ENCODE data around the gene FLRT1.

Gene FLRT1

DNA sequence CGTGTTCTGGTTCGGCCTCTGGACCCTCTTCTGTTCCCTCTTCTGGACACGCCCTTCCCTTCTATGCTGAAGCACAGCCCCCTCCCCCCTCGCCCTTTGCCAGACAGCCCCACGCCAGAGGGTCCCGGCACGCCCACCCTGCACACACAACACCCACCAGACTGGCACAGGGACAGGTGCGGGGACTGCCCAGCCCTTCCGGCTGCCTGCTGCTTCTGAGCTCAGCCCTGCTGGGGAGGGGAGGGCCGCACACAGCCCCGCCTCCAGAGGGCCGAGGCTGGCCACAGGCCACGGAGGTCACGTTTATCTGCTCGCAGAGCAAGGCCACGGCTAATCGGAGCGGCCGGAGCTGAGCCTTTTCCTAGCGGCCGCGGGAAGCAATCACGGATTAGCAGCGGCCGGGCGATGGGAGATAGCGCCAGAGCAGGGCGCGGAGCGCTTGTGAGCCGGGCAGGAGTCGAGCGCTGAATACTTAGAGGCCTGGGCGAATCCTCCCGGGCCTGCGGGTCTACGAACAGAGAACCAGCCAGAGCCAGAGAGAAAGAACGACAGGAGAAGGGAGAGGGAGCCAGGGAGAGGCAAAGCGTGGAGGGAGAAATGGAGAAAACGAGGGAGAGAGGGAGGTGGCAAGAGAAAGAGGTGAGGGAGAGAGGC, 28.0 kb upstream of the FLRT1 start:
- DNase-seq = no peak

DNA sequence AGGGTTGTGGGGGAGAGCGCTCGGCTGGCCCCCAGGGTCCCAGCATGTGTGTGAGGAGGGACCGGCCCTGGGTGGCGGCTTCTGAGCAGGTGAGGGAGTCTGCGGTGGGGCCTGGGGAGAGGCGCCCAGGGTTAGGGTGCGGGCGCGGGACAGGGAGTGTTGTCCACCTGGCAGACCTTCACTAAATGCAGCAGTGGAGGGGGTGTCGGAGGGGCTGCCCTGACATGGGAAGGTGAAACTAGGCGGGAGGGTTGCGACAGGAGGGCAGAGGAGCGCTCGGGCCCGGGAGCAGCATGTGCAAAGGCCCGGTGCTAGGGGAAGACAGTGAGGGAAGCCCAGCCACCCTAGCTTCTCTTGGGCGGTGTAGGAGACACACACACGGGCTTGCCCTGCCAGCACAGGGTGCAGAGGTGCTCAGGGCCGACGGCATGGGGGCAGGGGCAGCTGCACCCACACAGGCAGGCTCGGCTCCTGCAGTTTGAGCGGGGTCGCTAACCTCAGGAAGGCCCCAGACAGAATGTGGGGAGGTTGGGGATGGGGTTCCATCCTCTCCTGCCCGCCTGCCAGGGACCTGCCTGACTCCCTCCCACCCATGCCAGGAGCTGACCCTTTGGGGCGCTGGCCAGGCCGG, 27.3 kb upstream of the FLRT1 start:
- DNase-seq = no peak

DNA sequence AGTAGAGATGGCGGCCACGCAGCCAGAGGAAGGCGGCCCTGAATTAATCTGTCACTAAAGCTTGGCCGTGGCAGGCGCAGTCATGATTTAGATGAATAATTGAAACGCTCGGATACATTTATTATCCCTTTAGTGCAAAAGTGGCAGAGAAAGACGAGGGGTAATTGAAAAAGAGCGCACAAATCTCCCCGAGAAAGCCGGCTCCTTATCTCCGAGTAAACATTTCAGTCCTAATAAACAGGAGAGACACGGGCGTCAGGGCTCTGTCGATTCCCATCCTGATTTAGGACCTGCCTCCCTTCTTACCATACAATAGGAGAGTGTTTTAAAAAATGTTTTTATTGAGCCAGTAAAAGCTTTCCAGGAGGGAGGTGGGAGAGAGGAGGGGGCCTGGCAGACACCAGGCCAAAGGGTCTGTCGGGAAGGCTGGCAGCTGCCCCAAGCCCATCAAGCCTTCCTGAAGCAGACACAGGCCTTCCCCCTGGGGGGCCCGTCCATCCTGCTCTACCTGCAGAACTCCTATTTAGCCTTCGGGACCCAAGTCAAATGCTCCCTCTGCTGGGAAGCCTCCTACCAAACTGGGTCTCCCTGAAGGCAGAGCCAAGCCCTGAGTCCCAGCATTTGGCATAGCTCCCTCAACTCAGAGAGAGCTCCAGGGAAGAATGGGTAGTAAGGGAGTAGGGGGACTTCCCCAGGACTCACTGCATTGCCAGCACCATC, 26.7 kb upstream of the FLRT1 start:
- DNase-seq = no peak

DNA sequence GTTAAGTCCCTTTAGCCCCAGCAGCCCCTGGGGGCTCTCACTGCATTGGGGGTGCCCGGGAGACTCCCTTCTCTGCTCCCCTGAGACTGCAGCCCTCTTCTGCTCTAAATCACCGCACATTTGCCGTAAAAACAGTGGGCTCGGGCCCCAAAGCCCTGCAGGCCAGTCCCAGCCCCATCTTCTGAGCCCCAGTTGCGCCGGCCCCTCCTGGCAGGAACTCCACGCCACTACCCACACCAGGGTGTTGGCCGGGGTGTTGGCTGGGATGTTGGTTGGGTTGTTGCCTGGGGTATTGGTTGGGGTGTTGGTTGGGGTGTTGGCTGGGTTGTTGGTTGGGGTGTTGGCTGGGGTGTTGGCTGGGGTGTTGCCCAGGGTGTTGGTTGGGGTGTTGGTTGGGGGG, 26.0 kb upstream of the FLRT1 start:
- no peak for DNase-seq

DNA sequence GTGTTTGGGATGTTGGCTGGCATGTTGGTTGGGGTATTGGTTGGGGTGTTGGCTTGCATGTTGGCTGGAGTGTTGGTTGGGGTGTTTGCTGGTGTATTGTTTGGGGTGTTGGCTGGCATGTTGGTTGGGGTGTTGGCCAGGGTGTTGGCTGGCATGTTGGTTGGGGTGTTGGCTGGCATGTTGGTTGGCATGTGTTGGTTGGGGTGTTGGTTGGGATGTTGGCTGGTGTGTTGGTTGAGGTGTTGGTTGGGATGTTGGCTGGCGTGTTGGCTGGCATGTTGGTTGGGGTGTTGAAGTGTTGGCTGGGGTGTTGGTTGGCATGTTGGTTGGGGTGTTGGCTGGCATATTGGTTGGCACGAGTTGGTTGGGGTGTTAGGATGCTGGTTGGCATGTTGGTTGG, 24.9 kb upstream of the FLRT1 start:
- DNase-seq = no peak

DNA sequence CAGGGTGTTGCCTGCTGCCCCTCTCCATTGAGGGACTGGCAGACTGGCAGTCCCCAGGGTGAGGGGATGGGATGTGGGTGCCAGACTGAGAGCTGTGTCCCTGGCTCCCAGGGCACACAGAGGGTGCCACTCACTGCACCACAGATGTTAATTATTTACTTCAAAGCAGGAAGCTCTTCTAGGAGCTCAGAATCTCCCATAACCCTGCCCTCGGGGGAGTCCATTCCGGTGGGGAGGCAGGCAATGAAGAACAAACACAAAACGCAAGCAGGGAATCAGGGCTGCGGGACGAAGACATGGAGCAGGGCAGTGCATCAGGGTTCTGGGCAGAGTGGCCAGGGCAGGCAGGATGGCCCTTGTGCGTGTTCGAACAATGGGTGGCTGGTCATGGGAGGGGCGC, 24.4 kb upstream of the FLRT1 start:
- DNase-seq = no peak

DNA sequence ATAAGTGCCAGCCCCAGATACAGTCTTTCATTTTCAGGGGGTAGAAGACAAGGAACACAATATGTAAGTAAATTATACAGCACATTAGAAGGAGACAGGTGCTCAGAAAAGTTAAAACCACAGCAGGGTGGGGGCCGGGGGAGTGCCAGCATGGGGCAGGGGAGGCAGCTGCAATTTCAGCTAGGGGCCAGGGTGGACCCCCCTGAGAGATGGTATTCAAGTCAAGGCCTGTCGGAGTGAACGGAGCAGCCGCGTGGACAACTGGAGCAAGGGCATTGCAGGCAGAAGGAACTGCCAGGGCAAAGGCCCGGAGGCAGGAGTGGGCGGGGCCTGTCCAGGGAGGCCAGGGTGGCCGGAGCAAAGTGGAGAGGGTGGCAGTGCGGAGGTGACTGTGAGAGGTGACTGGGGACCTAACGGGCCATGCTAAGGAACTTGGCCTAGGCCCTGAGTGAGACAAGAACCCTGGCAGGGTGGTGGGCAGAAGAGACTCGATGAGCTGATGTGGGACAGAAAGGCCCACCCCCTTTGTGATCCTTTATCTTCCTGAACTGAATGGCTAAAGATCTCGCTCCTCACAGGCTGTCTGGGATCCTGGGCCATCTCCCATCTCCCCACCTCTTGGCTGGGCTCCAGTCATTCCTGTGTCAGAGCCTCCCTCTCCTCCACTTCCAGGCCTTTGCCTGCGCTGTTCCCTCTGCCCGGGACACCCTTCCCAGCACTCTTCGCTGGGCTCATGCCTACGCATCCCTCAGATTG, 22.4 kb upstream of the FLRT1 start:
- DNase-seq = peak; percentile 17

DNA sequence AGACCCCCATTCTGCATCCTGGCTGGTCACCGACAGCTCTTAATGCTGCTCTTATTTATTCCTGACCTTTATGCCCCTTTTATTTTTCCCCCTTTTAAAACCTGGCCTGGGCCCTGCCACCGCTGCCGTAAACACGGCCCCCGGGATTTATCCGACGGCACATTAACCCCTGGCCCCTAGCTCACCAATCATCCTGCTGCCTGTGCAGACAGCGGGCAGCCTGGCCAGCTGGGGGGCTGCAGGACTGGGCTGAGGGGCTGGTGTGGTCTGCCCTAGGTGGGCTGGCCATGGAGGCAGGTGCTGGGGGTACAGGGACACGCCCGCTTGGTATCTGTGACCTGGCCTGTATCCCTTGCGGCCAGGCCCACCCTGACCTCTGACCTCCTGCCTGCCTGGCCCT, 21.4 kb upstream of the FLRT1 start:
- no peak for DNase-seq

DNA sequence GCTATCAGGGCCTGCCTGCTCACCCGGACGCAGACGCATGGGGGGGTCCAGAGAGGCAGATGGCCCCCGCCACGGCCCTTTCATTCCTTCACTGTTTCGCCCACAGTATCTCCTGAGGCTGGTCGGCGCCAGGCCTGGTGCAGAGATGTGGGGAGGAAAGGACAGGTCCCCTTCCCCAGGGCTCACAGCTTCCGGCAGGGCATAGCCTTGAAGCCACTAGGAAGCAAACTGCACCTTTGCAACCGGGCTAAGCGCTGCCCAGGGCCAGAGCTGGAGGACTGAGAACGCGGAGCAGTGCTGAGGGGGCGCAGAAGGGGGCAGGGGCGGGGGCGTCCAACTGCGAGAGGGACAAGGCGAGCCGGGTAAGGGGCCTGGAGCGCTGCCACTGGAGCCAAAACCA, 20.2 kb upstream of the FLRT1 start:
- no peak for DNase-seq

DNA sequence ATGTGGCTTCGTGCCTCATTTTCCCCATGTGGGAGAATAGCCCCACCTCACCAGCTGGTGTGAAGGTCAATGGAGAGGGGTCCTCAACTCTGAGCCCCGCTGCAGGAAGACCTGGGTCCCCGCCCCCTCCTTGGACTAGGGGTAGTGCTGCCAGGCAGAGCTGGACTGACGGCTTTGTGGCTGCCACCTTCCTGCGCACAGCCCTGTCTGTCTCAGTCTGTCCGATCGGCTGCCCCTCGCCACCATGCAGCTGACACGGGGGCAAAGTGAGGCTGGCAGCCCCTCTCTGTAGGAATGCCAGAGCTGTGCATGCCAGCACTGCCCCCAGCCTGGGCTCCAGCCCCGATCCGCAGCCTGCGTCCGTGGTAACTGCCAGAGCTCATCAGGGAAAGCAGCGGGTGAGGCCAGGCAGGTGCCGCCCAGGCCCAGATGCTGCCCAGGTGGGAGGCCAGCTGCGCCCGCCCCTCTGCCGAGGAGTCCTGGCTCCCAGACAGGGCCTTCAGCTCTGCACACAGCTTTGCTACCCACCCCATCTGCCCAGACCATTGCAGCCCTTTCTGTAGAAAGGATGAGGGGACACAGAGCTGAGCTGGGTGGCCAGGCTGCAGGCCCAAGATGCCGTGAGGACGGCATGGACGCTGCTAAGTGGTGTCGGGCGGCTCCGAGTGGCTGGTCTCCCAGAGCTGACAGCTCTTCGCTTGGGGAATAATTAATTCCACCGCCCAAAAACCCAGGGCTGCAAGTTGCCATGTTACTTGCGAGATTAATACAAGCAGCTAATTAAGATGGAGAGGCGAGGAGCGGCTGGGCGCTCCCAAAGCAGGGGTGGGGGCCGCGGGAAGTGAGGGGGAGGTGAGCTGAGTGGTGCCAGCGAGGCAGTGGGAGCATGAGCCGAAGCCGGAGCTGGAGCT, 19.5 kb upstream of the FLRT1 start:
- DNase-seq = peak; percentile 79

DNA sequence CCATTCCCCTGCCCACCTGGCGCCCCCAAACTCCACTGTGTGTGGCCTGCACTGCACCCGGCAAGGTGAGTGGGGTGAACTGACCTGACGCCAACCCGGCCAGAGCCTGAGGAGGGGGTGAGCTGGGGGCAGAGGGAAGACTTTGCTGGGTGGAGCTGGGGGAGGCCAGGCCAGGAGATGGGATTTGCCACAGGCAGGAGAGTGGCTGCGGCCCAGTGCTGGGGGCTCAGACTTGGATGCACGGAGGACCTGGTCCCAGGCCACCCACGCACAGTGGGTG, 17.8 kb upstream of the FLRT1 start:
- no peak for DNase-seq

DNA sequence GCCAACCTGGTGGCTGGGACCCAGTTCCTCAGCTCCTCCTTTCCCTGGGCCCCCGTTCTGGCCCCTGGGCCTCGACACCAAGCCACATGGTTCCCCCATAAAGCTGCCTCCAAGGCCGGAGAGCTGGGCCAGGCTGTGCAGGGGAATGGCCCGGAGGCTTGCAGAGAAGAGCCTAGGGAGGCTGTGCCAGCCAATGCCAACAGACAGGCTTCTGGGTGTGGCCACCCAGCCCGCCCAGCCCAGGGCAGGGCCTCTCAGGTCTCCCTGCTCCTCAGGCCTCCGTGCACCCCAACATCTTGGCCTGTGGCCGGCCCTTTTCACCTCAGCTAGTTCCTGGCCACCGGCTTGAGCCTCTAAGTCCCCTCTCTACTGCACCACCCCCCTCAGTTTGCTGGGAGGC, 17.4 kb upstream of the FLRT1 start:
- no peak for DNase-seq

DNA sequence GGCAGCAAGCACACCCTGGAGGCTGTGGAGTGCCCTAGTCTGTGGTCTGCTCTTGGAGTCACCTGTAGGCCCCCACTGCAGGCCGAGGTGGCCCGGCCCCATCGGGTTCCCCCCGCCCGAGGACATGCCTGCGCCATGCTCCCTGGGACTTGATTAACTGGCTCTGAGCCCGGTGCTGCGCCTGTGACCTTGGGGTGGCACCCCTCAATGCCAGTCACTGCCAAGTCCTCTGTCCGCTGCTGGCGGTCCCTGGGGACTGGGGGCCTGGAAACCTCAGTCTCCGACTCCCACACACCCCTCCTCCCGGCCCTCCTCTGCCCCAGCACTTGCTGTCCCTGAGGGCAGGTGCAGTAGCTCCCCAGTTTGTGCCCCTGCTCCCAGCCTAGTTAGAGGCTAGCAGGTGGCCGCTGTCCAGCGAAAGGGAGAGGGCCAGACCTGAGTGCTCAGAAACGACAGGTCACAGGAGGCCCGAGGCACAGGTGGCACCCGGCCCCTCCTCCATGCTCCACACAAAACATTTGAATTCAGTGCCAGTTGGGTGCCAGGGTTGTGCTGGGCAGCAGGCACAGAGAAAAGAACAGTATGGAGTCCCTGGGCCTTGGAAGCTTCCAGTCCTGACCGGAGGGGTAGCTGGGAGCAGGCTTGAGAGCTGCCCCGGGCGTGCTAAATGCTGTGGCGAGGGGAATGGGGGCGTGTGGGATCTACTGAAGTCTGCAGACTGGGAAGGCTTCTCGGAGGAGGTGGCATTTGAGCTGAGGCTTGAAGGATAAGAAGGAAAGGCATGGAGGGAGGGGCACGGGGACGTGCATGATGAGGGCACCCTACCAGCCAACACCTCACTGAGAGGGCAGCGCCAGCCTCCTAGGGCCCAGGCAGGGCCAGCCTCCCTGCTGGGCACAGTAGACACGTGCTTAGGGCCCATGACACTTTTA, 16.4 kb upstream of the FLRT1 start:
- no peak for DNase-seq

DNA sequence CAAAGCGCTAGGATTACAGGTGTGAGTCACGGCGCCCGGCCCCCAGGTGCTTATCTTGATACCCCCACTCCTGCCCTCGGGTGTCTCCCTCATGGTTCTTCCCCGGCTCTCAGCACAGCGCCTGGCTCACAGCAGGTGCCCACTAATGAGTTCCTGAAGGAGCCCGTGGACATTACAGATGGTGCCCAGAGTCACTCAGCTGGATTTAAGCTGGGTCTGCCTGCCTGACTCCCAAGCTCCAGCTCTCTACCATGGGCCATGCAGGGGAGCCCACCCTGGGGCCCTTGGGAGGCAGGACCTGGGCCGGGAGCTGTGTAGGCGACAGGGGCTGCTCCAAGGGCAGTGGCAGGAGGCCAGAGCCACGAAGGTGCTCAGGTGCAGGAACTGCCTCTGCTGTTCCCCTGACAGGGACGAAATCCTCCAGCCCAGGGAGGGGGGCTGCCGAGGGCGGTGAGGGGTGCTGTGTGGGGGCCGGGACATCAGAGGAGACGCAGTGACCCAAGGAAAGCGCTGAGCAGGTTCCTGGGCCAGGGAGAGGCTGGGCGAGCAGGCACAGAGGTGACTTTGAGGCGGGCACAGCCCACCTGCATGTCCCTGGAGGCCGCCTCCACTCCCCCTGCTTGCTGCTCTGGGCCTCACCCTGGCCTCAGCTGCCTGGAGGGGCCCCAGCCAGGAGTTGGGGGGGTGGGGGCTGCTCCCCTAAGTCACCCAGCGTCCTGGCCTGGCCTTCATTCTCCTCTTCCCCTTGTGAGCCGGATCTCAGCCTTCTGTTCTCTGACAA, 14.6 kb upstream of the FLRT1 start:
- DNase-seq = peak; percentile 77

DNA sequence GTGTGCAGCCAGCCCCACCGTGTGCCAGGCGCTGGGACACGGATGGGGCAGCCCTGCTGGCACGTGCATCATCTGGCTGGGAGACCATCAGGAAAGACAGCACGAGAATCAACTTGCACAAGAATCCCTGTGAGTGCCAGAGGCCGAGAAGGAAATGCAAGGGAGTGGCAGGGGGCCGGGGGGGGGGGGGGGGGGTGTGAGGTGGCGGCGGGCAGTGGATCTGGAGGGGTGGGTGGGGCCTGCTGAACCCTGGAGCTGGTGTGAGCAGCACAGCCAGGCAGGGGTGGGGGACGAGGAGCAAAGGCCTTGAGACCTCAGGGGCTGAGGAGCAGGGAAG, 14.0 kb upstream of the FLRT1 start:
- peak; percentile 83 for DNase-seq

DNA sequence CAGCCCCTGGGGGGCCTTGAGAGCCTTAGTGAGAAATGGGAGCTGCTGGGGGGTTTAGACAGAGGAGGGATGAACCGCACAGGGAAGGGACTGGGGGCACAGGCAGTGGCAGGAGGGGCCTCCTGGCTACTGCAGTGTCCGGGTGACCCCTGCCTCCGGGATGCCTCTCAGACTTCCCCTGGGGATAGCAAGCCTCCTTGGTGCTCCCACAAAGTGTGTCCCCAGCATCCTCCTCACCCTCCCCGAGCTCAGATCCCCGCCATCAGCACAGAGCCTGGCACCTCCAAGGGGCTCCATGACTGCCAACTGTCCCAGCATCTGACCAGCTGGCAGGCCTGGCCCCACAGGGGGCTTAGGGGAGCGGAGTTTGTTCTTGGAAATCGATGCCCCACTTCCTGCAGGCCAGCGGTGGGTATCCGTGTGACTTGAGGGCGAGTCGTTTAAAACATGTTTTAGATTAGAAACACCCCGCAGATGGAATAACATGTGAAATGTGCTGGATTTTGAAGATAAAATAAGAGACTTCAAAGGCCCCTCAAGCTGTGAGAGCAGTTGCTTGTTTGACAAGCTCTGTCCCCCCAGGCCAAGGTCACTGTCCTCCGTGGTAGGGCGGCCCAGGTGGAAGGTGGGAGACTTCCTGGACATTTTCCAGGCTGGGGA, 13.5 kb upstream of the FLRT1 start:
- peak; percentile 36 for DNase-seq

DNA sequence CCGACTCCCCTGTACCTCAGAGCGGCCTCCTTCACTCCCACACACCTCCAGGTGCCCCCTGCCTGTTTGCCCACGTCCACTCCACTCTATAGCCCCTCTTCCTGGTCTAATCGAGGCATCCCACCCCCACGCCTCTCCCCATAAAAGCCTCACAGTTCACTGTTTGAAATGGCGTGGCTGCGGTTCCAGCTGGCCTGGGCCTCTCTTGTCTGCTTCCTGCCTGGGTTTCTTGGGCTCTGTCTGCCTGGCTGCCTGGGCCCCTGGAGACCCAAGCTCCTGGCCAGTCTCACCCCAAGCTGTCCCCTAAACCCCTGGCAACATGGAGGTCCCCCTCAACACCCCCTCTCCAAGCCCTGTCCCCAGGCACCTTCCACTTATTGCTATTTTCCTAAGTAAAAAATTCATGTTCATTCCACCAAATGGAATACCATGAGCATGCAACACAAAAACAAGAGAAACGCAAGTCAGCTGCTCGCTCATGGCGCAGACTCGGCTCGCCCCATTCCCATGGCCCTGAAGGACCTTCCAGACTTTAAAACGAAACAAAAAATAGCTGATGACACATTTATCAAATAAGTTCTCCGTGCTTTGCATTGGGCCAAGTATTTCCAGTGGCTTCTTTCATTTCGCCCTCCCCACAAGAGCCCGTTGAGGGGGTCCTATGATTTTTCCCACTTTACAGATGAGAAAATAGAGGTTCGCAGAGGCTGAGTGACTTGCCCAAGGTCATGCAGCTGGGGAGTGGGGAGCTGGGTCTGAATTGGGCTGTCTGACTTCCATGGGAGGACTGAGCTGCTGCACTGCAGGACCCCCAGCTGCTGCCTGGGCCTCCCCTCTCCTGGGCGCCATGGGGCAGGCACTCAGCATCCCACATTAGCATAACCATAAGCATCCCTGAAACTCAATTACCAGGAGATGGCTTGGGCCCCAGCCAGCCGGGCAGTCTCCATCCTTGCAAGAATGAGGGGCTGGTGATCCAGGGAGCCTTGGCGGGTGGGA, 11.7 kb upstream of the FLRT1 start:
- DNase-seq = no peak

DNA sequence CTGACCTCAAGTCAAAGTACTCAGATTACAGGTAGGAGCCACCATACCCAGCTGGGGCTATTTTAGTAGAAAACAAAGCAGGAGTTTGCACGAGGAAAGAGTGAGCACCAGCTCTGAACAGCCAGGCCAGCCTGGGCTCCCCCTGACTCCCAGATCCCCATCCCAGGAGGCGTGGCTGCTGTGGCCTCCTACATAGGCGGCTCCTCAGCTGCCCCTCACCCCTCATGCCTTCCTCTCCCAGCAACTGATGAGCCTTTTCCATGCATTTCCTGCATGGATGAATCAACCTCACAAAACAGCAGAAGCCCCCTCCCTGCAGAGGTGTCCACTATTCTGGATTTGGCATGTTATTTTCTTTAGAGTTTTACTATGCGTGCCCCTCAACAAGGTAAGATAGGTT, 10.5 kb upstream of the FLRT1 start:
- DNase-seq = no peak

DNA sequence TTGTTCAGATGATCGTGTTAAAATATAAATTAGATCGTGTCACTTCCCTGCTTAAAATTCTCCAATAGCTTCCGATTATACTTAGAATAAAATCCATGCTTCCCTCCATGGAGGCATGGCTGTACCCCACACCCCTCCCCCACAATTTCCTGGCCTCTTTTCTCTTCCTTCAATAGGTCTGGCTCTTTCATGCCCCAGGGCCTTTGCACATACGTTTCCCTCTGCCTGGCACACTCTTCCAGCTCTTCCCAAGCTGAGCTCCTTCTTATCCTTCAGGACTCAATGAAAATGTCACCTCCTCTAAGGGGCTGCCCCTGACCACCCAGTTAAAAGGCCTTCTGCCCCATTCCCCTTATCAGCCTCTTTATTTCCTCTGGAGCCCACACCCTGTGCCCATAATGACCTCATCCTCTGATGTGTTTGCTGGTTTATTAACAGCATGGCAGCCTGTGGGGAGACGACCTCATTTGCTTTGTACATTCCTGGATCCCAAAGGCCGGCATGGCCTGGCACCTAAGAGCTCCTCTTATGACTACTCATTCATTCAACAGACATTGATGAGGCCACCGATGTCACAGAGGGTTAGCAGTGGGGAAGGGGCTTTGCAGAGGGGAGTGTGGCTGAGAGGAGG, 9.0 kb upstream of the FLRT1 start:
- DNase-seq = no peak
